K562 (cell line): Measurements from ENCODE around the gene PIGQ. TPM values are rescaled to one million over a fixed set of nuclear protein-coding genes. Genes with fewer than 3 reads are reported as not detected.

Experiments used
- GABPB1 ChIP-seq: sonication (generic); formaldehyde crosslinking; IDR thresholded peaks from 2 replicates; pipeline ENCODE4 v1.8.0; 2022; ENCODE audit warnings: mild to moderate bottlenecking, missing genetic modification reagents
- NUFIP1 ChIP-seq: fragments of 450-650 bp; IDR thresholded peaks from 2 replicates; pipeline ENCODE4 v1.6.1; 2018; ENCODE audit not compliant: partially characterized antibody
- TBP ChIP-seq: optimal IDR thresholded peaks from 2 replicates; pipeline ENCODE3; 2011; ENCODE audit warnings: low read depth, low read length, improper control_type of control experiment
- ZBTB7A ChIP-seq: IDR thresholded peaks from 2 replicates; pipeline ENCODE4 v1.6.1; 2011; ENCODE audit warnings: low read depth, mild to moderate bottlenecking, low read length, moderate library complexity, borderline replicate concordance; ENCODE audit not compliant: control insufficient read depth
- ZNF12 ChIP-seq: sonication (generic); formaldehyde crosslinking; IDR thresholded peaks from 2 replicates; pipeline ENCODE4 v1.4.0; 2020; ENCODE audit warnings: mild to moderate bottlenecking, missing genetic modification reagents
- polyA plus RNA-seq, 8 experiments: library from polyadenylated mRNA; depleted of rRNA in 4 of 8; stranded (reverse) in 5 of 8; unstranded in 3 of 8; fragments of >200 nt; fragmentation: Nextera tagmentation in 2 of 8; fragmentation: Illumina TruSeq in 1 of 8; extraction: Ambion mirVana in 2 of 8; extraction: Trizol in 1 of 8; gene quantifications; 2 replicates each; pipeline versions ENCODE4 v1.2.1 to v1.2.3, GENCODE V29; 2011 to 2014; ENCODE audit warnings: inconsistent platforms in 1 of 8, missing spikeins in 1 of 8
- total RNA-seq, 7 experiments: library from RNA; depleted of rRNA in 6 of 7; stranded (reverse); fragments of >200 nt in 6 of 7; fragmentation: Illumina TruSeq in 2 of 7; extraction: Trizol in 2 of 7; gene quantifications; 2 replicates each; pipeline versions ENCODE4 v1.2.1 to v1.2.3, GENCODE V29; 2011 to 2021; ENCODE audit warnings: low replicate concordance in 1 of 7
- TF ChIP-seq, protein P1 (sequence below), 2 experiments: fragments of 150-350 bp in 1 of 2; IDR thresholded peaks; 2 replicates each; pipeline ENCODE4 v1.6.1; 2012 to 2016; ENCODE audit warnings: low read depth in 2 of 2, low read length in 2 of 2, mild to moderate bottlenecking in 1 of 2, moderate library complexity in 1 of 2

The PIGQ gene
- total and polyA plus RNA-seq, 9 of the 15 experiments (the other 6 are each of a cell fraction or from before 2014, with no cell fraction given): 0.20 to 49.6 (median 11.7) TPM

GRCh38 chr16:619476-620100, 49.8 kb downstream of the PIGQ start (continued):
- TF ChIP-seq, protein P1, sequence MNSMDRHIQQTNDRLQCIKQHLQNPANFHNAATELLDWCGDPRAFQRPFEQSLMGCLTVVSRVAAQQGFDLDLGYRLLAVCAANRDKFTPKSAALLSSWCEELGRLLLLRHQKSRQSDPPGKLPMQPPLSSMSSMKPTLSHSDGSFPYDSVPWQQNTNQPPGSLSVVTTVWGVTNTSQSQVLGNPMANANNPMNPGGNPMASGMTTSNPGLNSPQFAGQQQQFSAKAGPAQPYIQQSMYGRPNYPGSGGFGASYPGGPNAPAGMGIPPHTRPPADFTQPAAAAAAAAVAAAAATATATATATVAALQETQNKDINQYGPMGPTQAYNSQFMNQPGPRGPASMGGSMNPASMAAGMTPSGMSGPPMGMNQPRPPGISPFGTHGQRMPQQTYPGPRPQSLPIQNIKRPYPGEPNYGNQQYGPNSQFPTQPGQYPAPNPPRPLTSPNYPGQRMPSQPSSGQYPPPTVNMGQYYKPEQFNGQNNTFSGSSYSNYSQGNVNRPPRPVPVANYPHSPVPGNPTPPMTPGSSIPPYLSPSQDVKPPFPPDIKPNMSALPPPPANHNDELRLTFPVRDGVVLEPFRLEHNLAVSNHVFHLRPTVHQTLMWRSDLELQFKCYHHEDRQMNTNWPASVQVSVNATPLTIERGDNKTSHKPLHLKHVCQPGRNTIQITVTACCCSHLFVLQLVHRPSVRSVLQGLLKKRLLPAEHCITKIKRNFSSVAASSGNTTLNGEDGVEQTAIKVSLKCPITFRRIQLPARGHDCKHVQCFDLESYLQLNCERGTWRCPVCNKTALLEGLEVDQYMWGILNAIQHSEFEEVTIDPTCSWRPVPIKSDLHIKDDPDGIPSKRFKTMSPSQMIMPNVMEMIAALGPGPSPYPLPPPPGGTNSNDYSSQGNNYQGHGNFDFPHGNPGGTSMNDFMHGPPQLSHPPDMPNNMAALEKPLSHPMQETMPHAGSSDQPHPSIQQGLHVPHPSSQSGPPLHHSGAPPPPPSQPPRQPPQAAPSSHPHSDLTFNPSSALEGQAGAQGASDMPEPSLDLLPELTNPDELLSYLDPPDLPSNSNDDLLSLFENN (IDR thresholded peaks at IDR 0.05; ENCODE audit: low read depth in 2 of 2, low read length in 2 of 2): no peak
- no peak for TF ChIP-seq GABPB1 (CRISPR knock-in tag)
- TF ChIP-seq ZNF12: no peak
- TF ChIP-seq ZBTB7A: no peak
- no peak for TF ChIP-seq TBP
- TF ChIP-seq NUFIP1: no peak
- TF ChIP-seq, all 486 proteins: peak for 0
